GM23338 (cell line): ENCODE measurements around the gene CD69. TPM values are rescaled to one million over a fixed set of nuclear protein-coding genes. Genes with fewer than 3 reads are reported as not detected.
A peak's percentile ranks its signal among the peaks of the same experiment; 100 is the strongest.

Source experiments
- ATAC-seq: fragments of 200-7000 bp; cut with Tn5 transposase; 3 replicates; pipeline ENCODE4 v1.9.1; 2020
- DNase-seq: peaks from one replicate; pipeline ENCODE4 v3.0.0-alpha.2; 2015; ENCODE audit warnings: low spot score
- H2AFZ ChIP-seq: fragments of 200-600 bp; sonication (generic); 2 replicates; pipeline ENCODE4 v1.8.0; 2016; ENCODE audit warnings: antibody characterized with exemption, mild to moderate bottlenecking, moderate library complexity
- H3F3A ChIP-seq: fragments of 200-600 bp; sonication (generic); replicated peaks from 2 replicates; pipeline ENCODE4 v1.8.0; 2017; ENCODE audit warnings: antibody characterized with exemption, mixed run types, low read depth
- H3K27ac ChIP-seq: fragments of 200-600 bp; sonication (generic); 2 replicates; pipeline ENCODE4 v1.6.1; 2016; ENCODE audit warnings: low read depth
- H3K27me3 ChIP-seq: fragments of 200-600 bp; sonication (generic); 2 replicates; pipeline ENCODE4 v1.8.0; 2016; ENCODE audit warnings: mild to moderate bottlenecking, mixed run types, moderate library complexity; ENCODE audit not compliant: insufficient read depth
- H3K36me3 ChIP-seq: fragments of 200-600 bp; sonication (generic); 2 replicates; pipeline ENCODE4 v1.8.0; 2016; ENCODE audit warnings: mild to moderate bottlenecking; ENCODE audit not compliant: insufficient read depth
- H3K4me1 ChIP-seq: fragments of 200-600 bp; sonication (generic); 2 replicates; pipeline ENCODE4 v1.8.0; 2016; ENCODE audit warnings: mild to moderate bottlenecking, moderate library complexity; ENCODE audit not compliant: insufficient read depth
- H3K4me2 ChIP-seq: fragments of 200-600 bp; sonication (generic); 2 replicates; pipeline ENCODE4 v1.7.1; 2017; ENCODE audit warnings: mixed run types
- H3K4me3 ChIP-seq: fragments of 200-600 bp; sonication (generic); 2 replicates; pipeline ENCODE4 v1.6.1; 2016; ENCODE audit warnings: mixed run types
- H3K79me2 ChIP-seq: fragments of 200-600 bp; sonication (generic); replicated peaks from 2 replicates; pipeline ENCODE4 v1.8.0; 2017; ENCODE audit warnings: mild to moderate bottlenecking; ENCODE audit not compliant: insufficient read depth
- H3K9me2 ChIP-seq: fragments of 200-600 bp; sonication (generic); 2 replicates; pipeline ENCODE4 v1.8.0; 2017; ENCODE audit not compliant: insufficient read depth
- H4K20me1 ChIP-seq: fragments of 200-600 bp; sonication (generic); replicated peaks from 2 replicates; pipeline ENCODE4 v1.8.0; 2017; ENCODE audit warnings: mild to moderate bottlenecking; ENCODE audit not compliant: insufficient read depth
- H3K27ac Mint-ChIP-seq: 2 replicates; pipeline ENCODE4 v1.8.0; 2020; ENCODE audit warnings: inconsistent platforms, mild to moderate bottlenecking, moderate library complexity, mixed read lengths
- H3K27me3 Mint-ChIP-seq: 3 replicates; pipeline ENCODE4 v1.8.0; 2022; ENCODE audit warnings: low read depth, mild to moderate bottlenecking, moderate library complexity, mixed read lengths, inconsistent platforms; ENCODE audit not compliant: insufficient read depth, poor library complexity
- H3K36me3 Mint-ChIP-seq: 3 replicates; pipeline ENCODE4 v1.8.0; 2021; ENCODE audit warnings: low read depth, mild to moderate bottlenecking, inconsistent platforms, moderate library complexity, mixed read lengths
- H3K4me1 Mint-ChIP-seq: 3 replicates; pipeline ENCODE4 v1.8.0; 2020; ENCODE audit warnings: mild to moderate bottlenecking, inconsistent platforms, mixed read lengths
- H3K4me3 Mint-ChIP-seq: 3 replicates; pipeline ENCODE4 v1.8.0; 2021; ENCODE audit warnings: moderate library complexity, mild to moderate bottlenecking, inconsistent platforms, mixed read lengths
- H3K9me3 Mint-ChIP-seq: 3 replicates; pipeline ENCODE4 v1.8.0; 2020; ENCODE audit warnings: moderate library complexity, mild to moderate bottlenecking, inconsistent platforms, mixed read lengths
- CREB1 ChIP-seq: fragments of 250-450 bp; sonication (Bioruptor Pico); IDR thresholded peaks from 2 replicates; pipeline ENCODE4 v1.5.0; 2020; ENCODE audit warnings: low read depth, mild to moderate bottlenecking, moderate library complexity
- ETS1 ChIP-seq: IDR thresholded peaks from 2 replicates; pipeline ENCODE4 v1.6.1; 2016; ENCODE audit warnings: antibody characterized with exemption
- EZH2 ChIP-seq: fragments of 200-600 bp; sonication (generic); IDR thresholded peaks from one replicate; pipeline ENCODE4 v1.8.0; 2017; ENCODE audit warnings: antibody characterized with exemption, mild to moderate bottlenecking, low read depth; ENCODE audit not compliant: unreplicated experiment
- EZH2phosphoT487 ChIP-seq: fragments of 200-600 bp; sonication (generic); IDR thresholded peaks from one replicate; pipeline ENCODE4 v1.8.1; 2018; ENCODE audit warnings: antibody characterized with exemption; ENCODE audit not compliant: unreplicated experiment
- JUNB ChIP-seq: IDR thresholded peaks from one replicate; pipeline ENCODE4 v1.6.1; 2016; ENCODE audit warnings: antibody characterized with exemption; ENCODE audit not compliant: unreplicated experiment
- NANOG ChIP-seq: IDR thresholded peaks from 2 replicates; pipeline ENCODE4 v1.6.1; 2016; ENCODE audit warnings: antibody characterized with exemption, borderline replicate concordance
- polyA plus RNA-seq: library from polyadenylated mRNA; unstranded; fragments of >200 nt; fragmentation: Nextera tagmentation; extraction: Ambion mirVana; gene quantifications from 2 replicates; pipeline ENCODE4 v1.2.1, GENCODE V29; 2016
- total RNA-seq: library from RNA; depleted of rRNA; stranded (reverse); fragments of >200 nt; shearing (Covaris generic); gene quantifications from 2 replicates; pipeline ENCODE4 v1.2.3, GENCODE V29; 2014
- TF ChIP-seq, protein P1 (sequence below): fragments of 250-450 bp; sonication (Bioruptor Pico); IDR thresholded peaks from 2 replicates; pipeline ENCODE4 v1.5.0; 2020; ENCODE audit warnings: mild to moderate bottlenecking, moderate library complexity
- TF ChIP-seq, protein P2 (sequence below), 2 experiments: fragments of 200-600 bp in 1 of 2; sonication (generic) in 1 of 2; conservative IDR thresholded peaks; 2 replicates each; pipeline versions ENCODE4 v1.5.1 to v1.6.1; 2016 to 2017; ENCODE audit warnings: antibody characterized with exemption in 2 of 2, low read depth in 2 of 2, mild to moderate bottlenecking in 2 of 2, moderate library complexity in 1 of 2

The CD69 gene
- total and polyA plus RNA-seq, 2 experiments from 2014 or later = not detected

- ATAC-seq (peak; percentile 52; the same call in 2 of the 3 replicates), DNase-seq (peak; percentile 43)
- Mint-ChIP-seq H3K27ac (no peak overlapping the region), H3K27me3 (peaks cover 5% of the 10 kb centered on the region), H3K36me3 (no peaks in the 10 kb centered on the region), H3K9me3 (no peaks in the 10 kb centered on the region), H3K4me1 (peaks cover 13% of the 10 kb centered on the region; the same call in 2 of the 3 replicates), H3K4me3 (no peak overlapping the region)
- Histone ChIP-seq H3F3A (no peaks in the 10 kb centered on the region), H3K27me3 (no peaks in the 10 kb centered on the region), H2AFZ (peak overlapping the region; percentile 49; the same call in 1 of the 2 replicates), H3K4me1 (peaks cover 8% of the 10 kb centered on the region; the same call in 1 of the 2 replicates), H3K4me2 (no peak overlapping the region), H3K79me2 (no peaks in the 10 kb centered on the region), H3K9me2 (no peaks in the 10 kb centered on the region), H3K36me3 (no peaks in the 10 kb centered on the region), H3K27ac (no peak overlapping the region), H4K20me1 (no peaks in the 10 kb centered on the region), H3K4me3 (no peak overlapping the region)
- no peak for TF ChIP-seq JUNB
- no peak for TF ChIP-seq NANOG
- TF ChIP-seq EZH2phosphoT487 = no peak
- TF ChIP-seq, protein P1, sequence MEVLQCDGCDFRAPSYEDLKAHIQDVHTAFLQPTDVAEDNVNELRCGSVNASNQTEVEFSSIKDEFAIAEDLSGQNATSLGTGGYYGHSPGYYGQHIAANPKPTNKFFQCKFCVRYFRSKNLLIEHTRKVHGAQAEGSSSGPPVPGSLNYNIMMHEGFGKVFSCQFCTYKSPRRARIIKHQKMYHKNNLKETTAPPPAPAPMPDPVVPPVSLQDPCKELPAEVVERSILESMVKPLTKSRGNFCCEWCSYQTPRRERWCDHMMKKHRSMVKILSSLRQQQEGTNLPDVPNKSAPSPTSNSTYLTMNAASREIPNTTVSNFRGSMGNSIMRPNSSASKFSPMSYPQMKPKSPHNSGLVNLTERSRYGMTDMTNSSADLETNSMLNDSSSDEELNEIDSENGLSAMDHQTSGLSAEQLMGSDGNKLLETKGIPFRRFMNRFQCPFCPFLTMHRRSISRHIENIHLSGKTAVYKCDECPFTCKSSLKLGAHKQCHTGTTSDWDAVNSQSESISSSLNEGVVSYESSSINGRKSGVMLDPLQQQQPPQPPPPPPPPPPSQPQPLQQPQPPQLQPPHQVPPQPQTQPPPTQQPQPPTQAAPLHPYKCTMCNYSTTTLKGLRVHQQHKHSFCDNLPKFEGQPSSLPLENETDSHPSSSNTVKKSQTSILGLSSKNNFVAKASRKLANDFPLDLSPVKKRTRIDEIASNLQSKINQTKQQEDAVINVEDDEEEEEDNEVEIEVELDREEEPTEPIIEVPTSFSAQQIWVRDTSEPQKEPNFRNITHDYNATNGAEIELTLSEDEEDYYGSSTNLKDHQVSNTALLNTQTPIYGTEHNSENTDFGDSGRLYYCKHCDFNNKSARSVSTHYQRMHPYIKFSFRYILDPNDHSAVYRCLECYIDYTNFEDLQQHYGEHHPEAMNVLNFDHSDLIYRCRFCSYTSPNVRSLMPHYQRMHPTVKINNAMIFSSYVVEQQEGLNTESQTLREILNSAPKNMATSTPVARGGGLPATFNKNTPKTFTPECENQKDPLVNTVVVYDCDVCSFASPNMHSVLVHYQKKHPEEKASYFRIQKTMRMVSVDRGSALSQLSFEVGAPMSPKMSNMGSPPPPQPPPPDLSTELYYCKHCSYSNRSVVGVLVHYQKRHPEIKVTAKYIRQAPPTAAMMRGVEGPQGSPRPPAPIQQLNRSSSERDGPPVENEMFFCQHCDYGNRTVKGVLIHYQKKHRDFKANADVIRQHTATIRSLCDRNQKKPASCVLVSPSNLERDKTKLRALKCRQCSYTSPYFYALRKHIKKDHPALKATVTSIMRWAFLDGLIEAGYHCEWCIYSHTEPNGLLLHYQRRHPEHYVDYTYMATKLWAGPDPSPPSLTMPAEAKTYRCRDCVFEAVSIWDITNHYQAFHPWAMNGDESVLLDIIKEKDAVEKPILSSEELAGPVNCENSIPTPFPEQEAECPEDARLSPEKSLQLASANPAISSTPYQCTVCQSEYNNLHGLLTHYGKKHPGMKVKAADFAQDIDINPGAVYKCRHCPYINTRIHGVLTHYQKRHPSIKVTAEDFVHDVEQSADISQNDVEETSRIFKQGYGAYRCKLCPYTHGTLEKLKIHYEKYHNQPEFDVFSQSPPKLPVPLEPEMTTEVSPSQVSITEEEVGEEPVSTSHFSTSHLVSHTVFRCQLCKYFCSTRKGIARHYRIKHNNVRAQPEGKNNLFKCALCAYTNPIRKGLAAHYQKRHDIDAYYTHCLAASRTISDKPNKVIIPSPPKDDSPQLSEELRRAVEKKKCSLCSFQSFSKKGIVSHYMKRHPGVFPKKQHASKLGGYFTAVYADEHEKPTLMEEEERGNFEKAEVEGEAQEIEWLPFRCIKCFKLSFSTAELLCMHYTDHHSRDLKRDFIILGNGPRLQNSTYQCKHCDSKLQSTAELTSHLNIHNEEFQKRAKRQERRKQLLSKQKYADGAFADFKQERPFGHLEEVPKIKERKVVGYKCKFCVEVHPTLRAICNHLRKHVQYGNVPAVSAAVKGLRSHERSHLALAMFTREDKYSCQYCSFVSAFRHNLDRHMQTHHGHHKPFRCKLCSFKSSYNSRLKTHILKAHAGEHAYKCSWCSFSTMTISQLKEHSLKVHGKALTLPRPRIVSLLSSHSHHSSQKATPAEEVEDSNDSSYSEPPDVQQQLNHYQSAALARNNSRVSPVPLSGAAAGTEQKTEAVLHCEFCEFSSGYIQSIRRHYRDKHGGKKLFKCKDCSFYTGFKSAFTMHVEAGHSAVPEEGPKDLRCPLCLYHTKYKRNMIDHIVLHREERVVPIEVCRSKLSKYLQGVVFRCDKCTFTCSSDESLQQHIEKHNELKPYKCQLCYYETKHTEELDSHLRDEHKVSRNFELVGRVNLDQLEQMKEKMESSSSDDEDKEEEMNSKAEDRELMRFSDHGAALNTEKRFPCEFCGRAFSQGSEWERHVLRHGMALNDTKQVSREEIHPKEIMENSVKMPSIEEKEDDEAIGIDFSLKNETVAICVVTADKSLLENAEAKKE = no peak
- TF ChIP-seq EZH2 = no peak
- TF ChIP-seq, protein P2, sequence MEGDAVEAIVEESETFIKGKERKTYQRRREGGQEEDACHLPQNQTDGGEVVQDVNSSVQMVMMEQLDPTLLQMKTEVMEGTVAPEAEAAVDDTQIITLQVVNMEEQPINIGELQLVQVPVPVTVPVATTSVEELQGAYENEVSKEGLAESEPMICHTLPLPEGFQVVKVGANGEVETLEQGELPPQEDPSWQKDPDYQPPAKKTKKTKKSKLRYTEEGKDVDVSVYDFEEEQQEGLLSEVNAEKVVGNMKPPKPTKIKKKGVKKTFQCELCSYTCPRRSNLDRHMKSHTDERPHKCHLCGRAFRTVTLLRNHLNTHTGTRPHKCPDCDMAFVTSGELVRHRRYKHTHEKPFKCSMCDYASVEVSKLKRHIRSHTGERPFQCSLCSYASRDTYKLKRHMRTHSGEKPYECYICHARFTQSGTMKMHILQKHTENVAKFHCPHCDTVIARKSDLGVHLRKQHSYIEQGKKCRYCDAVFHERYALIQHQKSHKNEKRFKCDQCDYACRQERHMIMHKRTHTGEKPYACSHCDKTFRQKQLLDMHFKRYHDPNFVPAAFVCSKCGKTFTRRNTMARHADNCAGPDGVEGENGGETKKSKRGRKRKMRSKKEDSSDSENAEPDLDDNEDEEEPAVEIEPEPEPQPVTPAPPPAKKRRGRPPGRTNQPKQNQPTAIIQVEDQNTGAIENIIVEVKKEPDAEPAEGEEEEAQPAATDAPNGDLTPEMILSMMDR (conservative IDR thresholded peaks at IDR 0.05; ENCODE audit: low read depth in 2 of 2) = peak; percentile 46 to 53
- TF ChIP-seq CREB1 (CRISPR knock-in tag) = no peak
- no peak for TF ChIP-seq ETS1
Observed at GRCh38 chr12:9751204-9752144, 9.2 kb downstream of the CD69 start.
